ENCODE results near the gene SCRN2. TPM values are rescaled to one million over a fixed set of nuclear protein-coding genes. Genes with fewer than 3 reads are reported as not detected.

SCRN2 gene
- total RNA-seq, 1 experiment from 2014 or later, result 47.9 TPM

DNA sequence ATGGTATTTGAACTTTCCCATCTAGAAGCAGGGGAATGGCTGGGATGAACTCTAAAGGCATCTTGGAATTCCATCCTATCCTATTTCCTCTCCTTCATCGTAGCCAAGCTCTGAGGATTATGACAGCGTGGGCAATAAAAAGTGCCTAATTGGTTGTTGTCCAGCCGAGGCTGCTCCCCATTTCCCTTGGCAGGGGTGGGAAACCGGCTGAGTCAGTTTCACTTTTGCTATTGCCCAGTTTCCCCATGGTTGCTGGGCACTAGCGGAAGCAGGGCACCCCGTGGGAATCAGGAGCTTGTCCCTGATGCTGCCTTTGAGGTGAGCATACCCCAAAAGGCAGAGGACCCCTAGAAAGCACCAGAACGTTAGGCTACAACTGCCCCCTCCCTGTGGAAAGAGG is 41.2 kb upstream of the SCRN2 start:
- H4K20me1 ChIP-seq (ENCODE audit: low read length), result no peaks in the 10 kb centered on the region
- H3K4me1 ChIP-seq (ENCODE audit: insufficient read depth, low read length), result no peaks in the 10 kb centered on the region
- intact Hi-C loops (cut with micrococcal nuclease), result no loop called here
- no peak overlapping the region for H3K4me2 ChIP-seq (ENCODE audit: low read length)
- no peaks in the 10 kb centered on the region for H3K9me2 ChIP-seq (replicated peaks; ENCODE audit: low read length)
- no peaks in the 10 kb centered on the region for H3K79me2 ChIP-seq (ENCODE audit: low read length)
- no peak overlapping the region for H3K27ac ChIP-seq (ENCODE audit: low read length)
- H3K27me3 ChIP-seq (ENCODE audit: low read length), result no peaks in the 10 kb centered on the region
- no peaks in the 10 kb centered on the region for H3K9me3 ChIP-seq (ENCODE audit: low read length)
- BruUV-seq (replicated peaks), result no TSS peak
- POLR2A ChIA-PET (ENCODE audit: unreplicated experiment), result no interaction called here
- H3K9ac ChIP-seq (ENCODE audit: low read length), result no peak overlapping the region
- no peaks in the 10 kb centered on the region for H3K36me3 ChIP-seq (ENCODE audit: low read depth, low read length)
- H3F3A ChIP-seq (ENCODE audit: low read length, unreplicated experiment), result no peaks in the 10 kb centered on the region
- no peak overlapping the region for H3K4me3 ChIP-seq (ENCODE audit: low read length)
- TF ChIP-seq, protein P1, sequence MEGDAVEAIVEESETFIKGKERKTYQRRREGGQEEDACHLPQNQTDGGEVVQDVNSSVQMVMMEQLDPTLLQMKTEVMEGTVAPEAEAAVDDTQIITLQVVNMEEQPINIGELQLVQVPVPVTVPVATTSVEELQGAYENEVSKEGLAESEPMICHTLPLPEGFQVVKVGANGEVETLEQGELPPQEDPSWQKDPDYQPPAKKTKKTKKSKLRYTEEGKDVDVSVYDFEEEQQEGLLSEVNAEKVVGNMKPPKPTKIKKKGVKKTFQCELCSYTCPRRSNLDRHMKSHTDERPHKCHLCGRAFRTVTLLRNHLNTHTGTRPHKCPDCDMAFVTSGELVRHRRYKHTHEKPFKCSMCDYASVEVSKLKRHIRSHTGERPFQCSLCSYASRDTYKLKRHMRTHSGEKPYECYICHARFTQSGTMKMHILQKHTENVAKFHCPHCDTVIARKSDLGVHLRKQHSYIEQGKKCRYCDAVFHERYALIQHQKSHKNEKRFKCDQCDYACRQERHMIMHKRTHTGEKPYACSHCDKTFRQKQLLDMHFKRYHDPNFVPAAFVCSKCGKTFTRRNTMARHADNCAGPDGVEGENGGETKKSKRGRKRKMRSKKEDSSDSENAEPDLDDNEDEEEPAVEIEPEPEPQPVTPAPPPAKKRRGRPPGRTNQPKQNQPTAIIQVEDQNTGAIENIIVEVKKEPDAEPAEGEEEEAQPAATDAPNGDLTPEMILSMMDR (conservative IDR thresholded peaks at IDR 0.05; ENCODE audit: low read depth, low read length), result no peak
- no peak for TF ChIP-seq EZH2 (IDR thresholded peaks at IDR 0.05; ENCODE audit: low read length, unreplicated experiment)
- no peak for TF ChIP-seq EZH2phosphoT487 (IDR thresholded peaks at IDR 0.05; ENCODE audit: borderline replicate concordance, low read length)
- ATAC-seq, result no peak
- no peak overlapping the region for H2AFZ ChIP-seq (ENCODE audit: low read length)
- DNase-seq, result peak; percentile 16
- CTCF ChIA-PET, result no interaction called here

DNA sequence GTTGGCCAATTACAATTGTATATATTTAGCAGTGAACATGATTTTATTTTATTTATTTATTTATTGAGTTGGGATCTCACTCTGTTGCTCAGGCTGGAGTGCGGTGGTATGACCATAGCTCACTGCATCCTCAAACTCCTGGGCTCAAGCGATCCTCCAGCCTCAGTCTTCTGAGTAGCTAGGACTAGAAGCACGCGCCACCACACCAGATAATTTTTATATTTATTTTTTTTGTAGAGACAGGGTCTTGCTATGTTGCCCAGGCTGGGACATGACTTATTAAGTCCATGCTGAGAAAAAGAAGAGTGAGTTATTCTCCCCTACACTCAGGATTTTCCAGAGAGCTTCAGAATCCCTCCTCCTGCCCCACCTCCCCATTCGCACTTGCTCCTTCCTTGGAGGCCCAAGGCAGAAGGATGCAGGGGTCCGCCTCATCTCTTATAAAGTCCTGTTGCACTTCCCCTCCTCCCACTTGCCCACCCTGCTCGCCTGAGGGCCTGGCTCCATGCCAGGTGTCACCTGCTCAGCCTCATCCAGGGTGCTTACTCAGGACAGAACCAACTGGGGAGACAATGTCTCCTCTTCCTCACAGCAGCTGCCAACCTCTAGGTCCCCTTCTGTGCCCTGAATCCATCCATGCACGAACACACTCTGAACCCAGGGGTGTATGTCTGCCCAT is 38.8 kb upstream of the SCRN2 start:
- no peak overlapping the region for H3K27ac ChIP-seq (ENCODE audit: low read length)
- no peak overlapping the region for H3K4me2 ChIP-seq (ENCODE audit: low read length)
- ChIA-PET POLR2A (ENCODE audit: unreplicated experiment) (no interaction called here), CTCF (interaction anchor here (0.7 kb wide), 1 partner anchor 29 kb away, joined by 6 read pairs; the partner anchor contains the start of gene SP6)
- H3K9ac ChIP-seq (ENCODE audit: low read length), result no peak overlapping the region
- H3K79me2 ChIP-seq (ENCODE audit: low read length), result no peaks in the 10 kb centered on the region
- DNase-seq, result no peak
- no peak overlapping the region for H2AFZ ChIP-seq (ENCODE audit: low read length)
- no peaks in the 10 kb centered on the region for H3F3A ChIP-seq (ENCODE audit: low read length, unreplicated experiment)
- no peak overlapping the region for H3K4me3 ChIP-seq (ENCODE audit: low read length)
- ATAC-seq, result no peak
- H3K9me2 ChIP-seq (replicated peaks; ENCODE audit: low read length), result no peaks in the 10 kb centered on the region
- H3K9me3 ChIP-seq (ENCODE audit: low read length), result no peaks in the 10 kb centered on the region
- no TSS peak for BruUV-seq (replicated peaks)
- intact Hi-C loops (cut with micrococcal nuclease), result no loop called here
- H4K20me1 ChIP-seq (ENCODE audit: low read length), result no peaks in the 10 kb centered on the region
- TF ChIP-seq EZH2 (IDR thresholded peaks at IDR 0.05; ENCODE audit: low read length, unreplicated experiment) (no peak), EZH2phosphoT487 (IDR thresholded peaks at IDR 0.05; ENCODE audit: borderline replicate concordance, low read length) (no peak)
- TF ChIP-seq, protein P1 (conservative IDR thresholded peaks at IDR 0.05; ENCODE audit: low read depth, low read length), result no peak
- no peaks in the 10 kb centered on the region for H3K27me3 ChIP-seq (ENCODE audit: low read length)
- H3K4me1 ChIP-seq (ENCODE audit: insufficient read depth, low read length), result no peaks in the 10 kb centered on the region
- no peaks in the 10 kb centered on the region for H3K36me3 ChIP-seq (ENCODE audit: low read depth, low read length)

DNA sequence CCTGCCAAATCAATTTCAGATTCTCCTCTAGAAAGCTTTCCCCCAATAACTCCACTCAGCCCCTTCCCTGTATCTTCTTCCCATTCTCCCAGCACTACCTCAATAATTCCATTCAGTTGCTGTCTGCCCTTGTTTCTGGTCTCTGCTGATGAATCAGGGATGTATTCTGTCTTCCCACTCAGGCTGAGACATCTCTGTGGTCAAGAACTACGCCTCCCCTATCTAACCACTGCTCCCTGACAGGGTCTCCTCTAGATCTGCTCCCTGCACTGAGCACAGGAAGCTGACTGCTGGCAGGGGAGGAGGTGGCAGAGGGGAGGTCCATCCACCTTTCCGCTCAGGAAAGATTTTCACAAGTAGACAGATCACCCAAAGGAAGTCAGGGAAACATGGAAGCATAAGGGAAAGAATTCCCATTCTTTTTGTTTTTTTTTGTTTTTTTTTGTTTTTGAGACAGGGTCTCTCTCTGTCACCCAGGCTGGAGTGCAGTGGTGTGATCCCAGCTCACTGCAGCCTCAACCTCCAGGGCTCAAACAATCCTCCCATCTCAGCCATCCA is 38.0 kb upstream of the SCRN2 start:
- POLR2A ChIA-PET (ENCODE audit: unreplicated experiment), result interaction anchor here (0.6 kb wide), 1 partner anchor 48 kb away, joined by 4 read pairs; the partner anchor contains the start of genes LRRC46 and MRPL10
- no peaks in the 10 kb centered on the region for H3K36me3 ChIP-seq (ENCODE audit: low read depth, low read length)
- no peak for TF ChIP-seq EZH2phosphoT487 (IDR thresholded peaks at IDR 0.05; ENCODE audit: borderline replicate concordance, low read length)
- TF ChIP-seq, protein P1 (conservative IDR thresholded peaks at IDR 0.05; ENCODE audit: low read depth, low read length), result no peak
- TF ChIP-seq EZH2 (IDR thresholded peaks at IDR 0.05; ENCODE audit: low read length, unreplicated experiment), result no peak
- H3F3A ChIP-seq (ENCODE audit: low read length, unreplicated experiment), result no peaks in the 10 kb centered on the region
- H2AFZ ChIP-seq (ENCODE audit: low read length), result no peak overlapping the region
- no peaks in the 10 kb centered on the region for H3K27me3 ChIP-seq (ENCODE audit: low read length)
- no peaks in the 10 kb centered on the region for H3K9me2 ChIP-seq (replicated peaks; ENCODE audit: low read length)
- no peaks in the 10 kb centered on the region for H3K9me3 ChIP-seq (ENCODE audit: low read length)
- H3K79me2 ChIP-seq (ENCODE audit: low read length), result no peaks in the 10 kb centered on the region
- ATAC-seq (peak; percentile 25; the same call in 1 of the 2 replicates), DNase-seq (no peak)
- no TSS peak for BruUV-seq (replicated peaks)
- CTCF ChIA-PET, result interaction anchor here (0.7 kb wide), 1 partner anchor 28 kb away, joined by 6 read pairs; the partner anchor contains the start of gene SP6
- H3K9ac ChIP-seq (ENCODE audit: low read length), result no peak overlapping the region
- intact Hi-C loops (cut with micrococcal nuclease), result no loop called here
- H3K4me3 ChIP-seq (ENCODE audit: low read length), result no peak overlapping the region
- no peak overlapping the region for H3K27ac ChIP-seq (ENCODE audit: low read length)
- no peaks in the 10 kb centered on the region for H4K20me1 ChIP-seq (ENCODE audit: low read length)
- H3K4me1 ChIP-seq (ENCODE audit: insufficient read depth, low read length), result no peaks in the 10 kb centered on the region
- H3K4me2 ChIP-seq (ENCODE audit: low read length), result no peak overlapping the region

Data from PC-3 (cell line).